Liver (tissue), 9 donors: Measurements from ENCODE around the gene TMEM176A. TPM values are rescaled to one million over a fixed set of nuclear protein-coding genes. Genes with fewer than 3 reads are reported as not detected.

Experiments used
- DNase-seq: peaks from one replicate; pipeline ENCODE4 v3.0.0-alpha.2; 2017; ENCODE audit warnings: low spot score
- H3K27ac ChIP-seq, 2 donors: one replicate each; pipeline ENCODE4 v1.7.0; 2013; ENCODE audit warnings: inconsistent platforms in 2 of 2, low read length in 2 of 2, control low read depth in 1 of 2, low read depth in 1 of 2, mild to moderate bottlenecking in 1 of 2
- H3K27me3 ChIP-seq, 4 donors: one replicate each; pipeline versions ENCODE4 v1.6.1 to v1.7.0; 2013; ENCODE audit warnings: low read length in 3 of 4, inconsistent platforms in 1 of 4, mild to moderate bottlenecking in 1 of 4, moderate library complexity in 1 of 4; ENCODE audit not compliant: control insufficient read depth in 4 of 4, insufficient read depth in 4 of 4
- H3K36me3 ChIP-seq, 4 donors: one replicate each; pipeline versions ENCODE4 v1.6.1 to v1.7.0; 2013; ENCODE audit warnings: low read length in 3 of 4, mild to moderate bottlenecking in 3 of 4, low read depth in 1 of 4, moderate library complexity in 1 of 4; ENCODE audit not compliant: control insufficient read depth in 4 of 4, insufficient read depth in 3 of 4
- H3K4me1 ChIP-seq, 4 donors: one replicate each; pipeline versions ENCODE4 v1.6.1 to v1.7.0; 2013; ENCODE audit warnings: low read length in 3 of 4, mild to moderate bottlenecking in 3 of 4, moderate library complexity in 1 of 4; ENCODE audit not compliant: control insufficient read depth in 4 of 4, insufficient read depth in 4 of 4
- H3K4me3 ChIP-seq, 3 donors: one replicate each; pipeline versions ENCODE4 v1.6.1 to v1.7.0; 2013; ENCODE audit warnings: low read length in 3 of 3, control low read depth in 1 of 3, low read depth in 1 of 3, mild to moderate bottlenecking in 1 of 3
- H3K9ac ChIP-seq, 2 donors: one replicate each; pipeline ENCODE4 v1.7.0; 2013; ENCODE audit warnings: low read length in 2 of 2, mild to moderate bottlenecking in 2 of 2, moderate library complexity in 2 of 2, control low read depth in 1 of 2, low read depth in 1 of 2
- H3K9me3 ChIP-seq, 4 donors: one replicate each; pipeline versions ENCODE4 v1.6.1 to v1.7.0; 2013; ENCODE audit warnings: low read length in 3 of 4; ENCODE audit not compliant: control insufficient read depth in 4 of 4
- ATF3 ChIP-seq: IDR thresholded peaks from 2 replicates; pipeline ENCODE4 v1.6.1; 2016; ENCODE audit warnings: antibody characterized with exemption
- CTCF ChIP-seq: fragments of 150-350 bp; IDR thresholded peaks from 2 replicates; pipeline ENCODE4 v1.5.1; 2017; ENCODE audit warnings: improper control_type of control experiment, low read depth, low read length; ENCODE audit not compliant: missing input control
- EGR1 ChIP-seq, 2 donors: IDR thresholded peaks; 2 replicates each; pipeline ENCODE4 v1.6.1; 2016 to 2018; ENCODE audit warnings: antibody characterized with exemption in 2 of 2, low read depth in 2 of 2
- FOXA1 ChIP-seq: IDR thresholded peaks from 2 replicates; pipeline ENCODE4 v1.6.1; 2016; ENCODE audit warnings: antibody characterized with exemption
- FOXA2 ChIP-seq: IDR thresholded peaks from 2 replicates; pipeline ENCODE4 v1.6.1; 2016; ENCODE audit warnings: antibody characterized with exemption
- GABPA ChIP-seq, 2 donors: IDR thresholded peaks in 1 of 2; conservative IDR thresholded peaks in 1 of 2; 2 replicates each; pipeline ENCODE4 v1.6.1; 2016; ENCODE audit warnings: antibody characterized with exemption in 2 of 2, mild to moderate bottlenecking in 1 of 2, moderate library complexity in 1 of 2
- HNF4A ChIP-seq, 2 donors: conservative IDR thresholded peaks; 2 replicates each; pipeline ENCODE4 v1.6.1; 2016; ENCODE audit warnings: antibody characterized with exemption in 2 of 2, mild to moderate bottlenecking in 2 of 2
- HNF4G ChIP-seq: IDR thresholded peaks from 2 replicates; pipeline ENCODE4 v1.6.1; 2016; ENCODE audit warnings: antibody characterized with exemption
- JUND ChIP-seq, 2 donors: IDR thresholded peaks; 2 replicates each; pipeline ENCODE4 v1.6.1; 2016; ENCODE audit warnings: antibody characterized with exemption in 2 of 2
- MAX ChIP-seq: IDR thresholded peaks from 2 replicates; pipeline ENCODE4 v1.6.1; 2016; ENCODE audit warnings: antibody characterized with exemption
- NR2F2 ChIP-seq: IDR thresholded peaks from 2 replicates; pipeline ENCODE4 v1.6.1; 2016; ENCODE audit warnings: antibody characterized with exemption
- RAD21 ChIP-seq, 2 donors: IDR thresholded peaks; 2 replicates each; pipeline ENCODE4 v1.6.1; 2016; ENCODE audit warnings: antibody characterized with exemption in 2 of 2, mild to moderate bottlenecking in 2 of 2
- REST ChIP-seq: IDR thresholded peaks from 2 replicates; pipeline ENCODE4 v1.6.1; 2016; ENCODE audit warnings: antibody characterized with exemption, mild to moderate bottlenecking
- RXRA ChIP-seq, 2 donors: IDR thresholded peaks; 2 replicates each; pipeline ENCODE4 v1.6.1; 2017 to 2018; ENCODE audit warnings: antibody characterized with exemption in 2 of 2, mild to moderate bottlenecking in 1 of 2
- SP1 ChIP-seq: IDR thresholded peaks from 2 replicates; pipeline ENCODE4 v1.6.1; 2018; ENCODE audit warnings: antibody characterized with exemption, mild to moderate bottlenecking
- TAF1 ChIP-seq: conservative IDR thresholded peaks from 2 replicates; pipeline ENCODE4 v1.6.1; 2016; ENCODE audit warnings: antibody characterized with exemption, mild to moderate bottlenecking
- YY1 ChIP-seq: IDR thresholded peaks from 2 replicates; pipeline ENCODE4 v1.6.1; 2016; ENCODE audit warnings: antibody characterized with exemption, mild to moderate bottlenecking
- ZBTB33 ChIP-seq: IDR thresholded peaks from 2 replicates; pipeline ENCODE4 v1.6.1; 2016; ENCODE audit warnings: antibody characterized with exemption
- WGBS: extraction: QIAGEN DNeasy Blood & Tissue Kit; methylation state at CpG from one replicate; pipeline ENCODE4 v1.1.7; 2013; 5-methylcytosine and 5-hydroxymethylcytosine counted together
- polyA plus RNA-seq, 2 donors: library from polyadenylated mRNA; stranded (reverse) in 1 of 2; unstranded in 1 of 2; fragments of 200-250 nt in 1 of 2; fragments of >200 nt in 1 of 2; fragmentation: Nextera tagmentation in 1 of 2; extraction: Ambion mirVana in 1 of 2; gene quantifications; one replicate each; pipeline versions ENCODE4 v1.2.1 to v1.2.3, GENCODE V29; 2013 to 2015
- total RNA-seq, 2 donors: library from RNA; depleted of rRNA; stranded (reverse); fragments of >200 nt; gene quantifications; one replicate each; pipeline ENCODE4 v1.2.3, GENCODE V29; 2014
- donor health status: healthy.
- donor health status: healthy.
- donor health status: healthy.
- donor health status: healthy.
- donor health status: healthy.

The TMEM176A gene
- total and polyA plus RNA-seq, 4 donors: 346 to 703 (median 539) TPM

GRCh38 chr7:150851492-150852370 lies 51.2 kb downstream of the TMEM176A start:
- 89% methylated on average over 19 of the region's 19 CpGs for WGBS
- H3K4me1 ChIP-seq: no peaks in the 10 kb centered on the region
- TF ChIP-seq CTCF: no peak
- TF ChIP-seq JUND (IDR thresholded peaks at IDR 0.05): no peak
- TF ChIP-seq GABPA (IDR thresholded peaks at IDR 0.05 in 1 of 2, conservative IDR thresholded peaks at IDR 0.05 in 1 of 2): no peak
- no peak for TF ChIP-seq TAF1
- no peak for TF ChIP-seq RXRA (IDR thresholded peaks at IDR 0.05)
- no peak for TF ChIP-seq ATF3
- TF ChIP-seq SP1: no peak
- no peak for TF ChIP-seq MAX
- no peak overlapping the region for H3K4me3 ChIP-seq
- no peaks in the 10 kb centered on the region for H3K9me3 ChIP-seq
- no peak overlapping the region for H3K9ac ChIP-seq
- peak; percentile 20 for DNase-seq
- H3K27me3 ChIP-seq: no peaks in the 10 kb centered on the region
- peaks cover 0 to 2% (median 0%) of the 10 kb centered on the region in 4 donors for H3K36me3 ChIP-seq
- H3K27ac ChIP-seq: no peak overlapping the region

- Histone ChIP-seq H3K27me3 (no peaks in the 10 kb centered on the region), H3K9me3 (no peaks in the 10 kb centered on the region), H3K4me3 (no peak within 1 kb of the TSS), H3K27ac (no peak within 1 kb of the TSS), H3K4me1 (no peaks in the 10 kb centered on the region), H3K9ac (no peak within 1 kb of the TSS), H3K36me3 (peaks cover 0 to 3% (median 0%) of the 10 kb centered on the region in 4 donors)
- DNase-seq: no peak
- 69% methylated on average over 8 of the region's 8 CpGs for WGBS
- TF ChIP-seq FOXA1 (no peak), TAF1 (no peak), ZBTB33 (no peak), RXRA (IDR thresholded peaks at IDR 0.05) (no peak), HNF4A (conservative IDR thresholded peaks at IDR 0.05) (no peak), JUND (IDR thresholded peaks at IDR 0.05) (no peak), GABPA (IDR thresholded peaks at IDR 0.05 in 1 of 2, conservative IDR thresholded peaks at IDR 0.05 in 1 of 2) (no peak), MAX (no peak), CTCF (no peak), EGR1 (IDR thresholded peaks at IDR 0.05; ENCODE audit: low read depth in 2 of 2) (no peak), REST (no peak), RAD21 (IDR thresholded peaks at IDR 0.05) (no peak), SP1 (no peak), YY1 (no peak), ATF3 (no peak), FOXA2 (no peak), NR2F2 (no peak), HNF4G (no peak)
These were observed 51.9 kb downstream of the TMEM176A start, which contains the start of gene AOC1 for GRCh38 chr7:150852371-150852905. Gene AOC1 (plus strand): TSS chr7:150852517. CDS start chr7:150856471, 3,954 bp downstream.
